ENCODE results near the gene BRINP3.
"Not testable (repeated sequence)": the region's sequence is repeated elsewhere in the genome, so short reads cannot be mapped to it uniquely, and the experiment has no call there.

DNA sequence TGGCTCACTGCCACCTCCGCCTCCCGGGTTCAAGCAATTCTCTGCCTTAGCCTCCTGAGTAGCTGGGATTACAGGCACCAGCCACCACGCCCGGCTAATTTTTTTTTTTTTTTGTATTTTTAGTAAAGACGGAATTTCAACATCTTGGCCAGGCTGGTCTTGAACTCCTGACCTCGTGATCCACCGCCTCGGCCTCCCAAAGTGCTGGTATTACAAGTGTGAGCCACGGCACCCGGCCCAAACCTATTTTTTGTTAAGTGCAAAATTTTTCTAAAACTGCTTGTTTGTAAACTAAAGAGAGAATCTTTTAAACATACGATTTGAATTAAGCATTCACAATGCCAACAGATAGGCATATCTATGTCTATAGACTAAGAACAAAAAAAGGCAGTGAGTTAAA lies 357.1 kb downstream of the BRINP3 start:
- not testable (repeated sequence) for TF ChIP-seq CTCF (IDR thresholded peaks at IDR 0.05; ENCODE audit: low read depth, low read length); POLR2A (IDR thresholded peaks at IDR 0.05; ENCODE audit: extremely low read depth, insufficient read length); MYC (IDR thresholded peaks at IDR 0.05; ENCODE audit: low read depth, low read length)
- TF ChIP-seq, protein P1, sequence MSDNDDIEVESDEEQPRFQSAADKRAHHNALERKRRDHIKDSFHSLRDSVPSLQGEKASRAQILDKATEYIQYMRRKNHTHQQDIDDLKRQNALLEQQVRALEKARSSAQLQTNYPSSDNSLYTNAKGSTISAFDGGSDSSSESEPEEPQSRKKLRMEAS (IDR thresholded peaks at IDR 0.05; ENCODE audit: low read depth, low read length), result not testable (repeated sequence)
